Transverse colon (tissue), 4 donors: ENCODE results near the gene OSBPL9.

Source experiments
- CTCF ChIP-seq, 5 experiments: fragments of 200-600 bp in 3 of 5; fragments of 450-650 bp in 2 of 5; sonication (generic) in 3 of 5; IDR thresholded peaks; 1 replicate in 2 of 5; 2 replicates in 3 of 5; pipeline ENCODE4 v1.5.1; 2016 to 2017; ENCODE audit warnings: antibody characterized with exemption in 5 of 5, inconsistent platforms in 3 of 5, mild to moderate bottlenecking in 2 of 5, moderate library complexity in 1 of 5
- EP300 ChIP-seq: sonication (generic); formaldehyde crosslinking; IDR thresholded peaks from one replicate; pipeline ENCODE4 v1.6.1; 2017; ENCODE audit warnings: antibody characterized with exemption, low read depth
- POLR2A ChIP-seq: fragments of 450-650 bp; IDR thresholded peaks from one replicate; pipeline ENCODE4 v1.6.1; 2016; ENCODE audit warnings: antibody characterized with exemption, mild to moderate bottlenecking, moderate library complexity
- POLR2AphosphoS5 ChIP-seq, 3 donors: sonication (generic); formaldehyde crosslinking; IDR thresholded peaks; one replicate each; pipeline ENCODE4 v1.6.1; 2016; ENCODE audit warnings: antibody characterized with exemption in 3 of 3

- no peak for TF ChIP-seq CTCF (IDR thresholded peaks at IDR 0.05)
- no peak for TF ChIP-seq POLR2A
- TF ChIP-seq POLR2AphosphoS5 (IDR thresholded peaks at IDR 0.05): peak; percentile 23 to 75 (median 74)
- TF ChIP-seq EP300: no peak
Observed at GRCh38 chr1:51661081-51661518, 44.2 kb downstream of the OSBPL9 start.
